K562 (cell line): ENCODE data around the gene AGA. TPM values are rescaled to one million over a fixed set of nuclear protein-coding genes. Genes with fewer than 3 reads are reported as not detected.

Source experiments
- ATAC-seq: fragments of 200-7000 bp; cut with Tn5 transposase; 3 replicates; pipeline ENCODE4 v1.9.1; 2020; ENCODE audit warnings: moderate library complexity
- BruUV-seq: library from RNA; stranded (reverse); fragments of 400-500 nt; replicated peaks from 2 replicates; lab custom pipeline; 2021; lab: Mats Ljungman, UMichigan
- CTCF ChIA-PET: fragments of 300-600 bp; formaldehyde crosslinking; extraction: SDS; loops from one replicate; lab custom pipeline; 2021; ENCODE audit warnings: low intra/inter-chr PET ratio; lab: Yijun Ruan, JAX
- POLR2A ChIA-PET: fragments of 300-600, 350-650 bp; sonication (Branson Sonifier 250); formaldehyde crosslinking; extraction: SDS; loops from one replicate; lab custom pipeline; 2021; ENCODE audit warnings: antibody characterized with exemption, inconsistent platforms; lab: Yijun Ruan, JAX
- DNase-seq, 4 experiments: peaks; one replicate each; pipeline versions ENCODE4 v3.0.0 to v3.0.0-alpha.2; 2011 to 2018; ENCODE audit warnings: low spot score in 3 of 4, mixed read lengths in 3 of 4; ENCODE audit errors: extremely low read depth in 1 of 4
- FAIRE-seq: peaks from 2 replicates; lab custom pipeline; 2011; peaks lifted over from hg19 to GRCh38; lab: Jason Lieb, UNC
- H2AFZ ChIP-seq: 2 replicates; pipeline ENCODE4 v1.6.0; 2011; ENCODE audit warnings: low read depth, low read length, control low read depth, inconsistent platforms
- H3K27ac ChIP-seq: fragments of 200-600 bp; 3 replicates; pipeline ENCODE4 v1.8.0; 2011; ENCODE audit warnings: low read depth, mild to moderate bottlenecking, control low read depth, inconsistent platforms, low read length, moderate library complexity, mixed read lengths; ENCODE audit errors: extremely low read depth
- H3K27me3 ChIP-seq, 2 experiments: fragments of 300-600 bp in 1 of 2; 2 replicates in 1 of 2; 3 replicates in 1 of 2; pipeline versions ENCODE4 v1.6.0 to v1.8.0; 2011; ENCODE audit warnings: inconsistent platforms in 2 of 2, low read length in 2 of 2, mild to moderate bottlenecking in 1 of 2, mixed read lengths in 1 of 2, moderate library complexity in 1 of 2; ENCODE audit not compliant: control insufficient read depth in 2 of 2, insufficient read depth in 2 of 2
- H3K36me3 ChIP-seq: fragments of 300-600 bp; 3 replicates; pipeline ENCODE4 v1.8.0; 2011; ENCODE audit warnings: mild to moderate bottlenecking, low read length, inconsistent platforms; ENCODE audit not compliant: control insufficient read depth, insufficient read depth
- H3K4me1 ChIP-seq, 2 experiments: fragments of 200-600 bp in 1 of 2; replicated peaks in 1 of 2; 2 replicates in 1 of 2; 3 replicates in 1 of 2; pipeline versions ENCODE4 v1.5.1 to v1.8.0; 2011; ENCODE audit warnings: inconsistent platforms in 2 of 2, low read length in 2 of 2, mild to moderate bottlenecking in 1 of 2, mixed read lengths in 1 of 2, moderate library complexity in 1 of 2; ENCODE audit not compliant: control insufficient read depth in 2 of 2, insufficient read depth in 2 of 2
- H3K4me2 ChIP-seq: 2 replicates; pipeline ENCODE4 v1.6.1; 2011; ENCODE audit warnings: low read length, control low read depth, inconsistent platforms, mixed read lengths; ENCODE audit not compliant: insufficient read depth
- H3K4me3 ChIP-seq: fragments of 200-600 bp; sonication (generic), shearing (Covaris generic); 2 replicates; pipeline ENCODE4 v1.5.1; 2016; ENCODE audit warnings: control low read depth, inconsistent platforms
- H3K79me2 ChIP-seq: fragments of 200-600 bp; 3 replicates; pipeline ENCODE4 v1.8.0; 2011; ENCODE audit warnings: low read length, inconsistent platforms; ENCODE audit not compliant: control insufficient read depth, insufficient read depth
- H3K9ac ChIP-seq, 2 experiments: 2 replicates each; pipeline versions ENCODE4 v1.6.0 to v1.6.1; 2011; ENCODE audit warnings: low read depth in 2 of 2, low read length in 2 of 2, control low read depth in 1 of 2, inconsistent platforms in 1 of 2, mild to moderate bottlenecking in 1 of 2, mixed read lengths in 1 of 2; ENCODE audit not compliant: insufficient read depth in 1 of 2
- H3K9me1 ChIP-seq: one replicate; pipeline ENCODE4 v1.6.0; 2011; ENCODE audit warnings: inconsistent platforms, mild to moderate bottlenecking, low read length, moderate library complexity; ENCODE audit not compliant: control insufficient read depth, insufficient read depth
- H3K9me3 ChIP-seq: replicated peaks from 2 replicates; pipeline ENCODE4 v1.5.1; 2011; ENCODE audit warnings: low read depth, low read length, inconsistent platforms; ENCODE audit not compliant: control insufficient read depth, insufficient read depth
- H4K20me1 ChIP-seq: replicated peaks from 2 replicates; pipeline ENCODE4 v1.6.1; 2011; ENCODE audit warnings: low read length, inconsistent platforms, mixed read lengths; ENCODE audit not compliant: control insufficient read depth, insufficient read depth
- CBFB ChIP-seq: sonication (generic); formaldehyde crosslinking; IDR thresholded peaks from 2 replicates; pipeline ENCODE4 v1.4.0; 2020; ENCODE audit warnings: mild to moderate bottlenecking, missing genetic modification reagents
- HDAC6 ChIP-seq: IDR thresholded peaks from 2 replicates; pipeline ENCODE4 v1.6.1; 2012; ENCODE audit warnings: low read depth, mild to moderate bottlenecking, control low read depth, inconsistent platforms, low read length, moderate library complexity
- HNRNPK ChIP-seq: fragments of 200-400 bp; formaldehyde crosslinking; IDR thresholded peaks from one replicate; pipeline ENCODE4 v1.6.1; 2018; ENCODE audit warnings: mild to moderate bottlenecking, low read depth, low read length; ENCODE audit not compliant: poor library complexity, severe bottlenecking
- ILF3 ChIP-seq: fragments of 450-650 bp; IDR thresholded peaks from 2 replicates; pipeline ENCODE4 v1.6.1; 2018; ENCODE audit warnings: antibody characterized with exemption, mild to moderate bottlenecking, moderate library complexity, borderline replicate concordance
- PCBP2 ChIP-seq: fragments of 200-400 bp; formaldehyde crosslinking; IDR thresholded peaks from 2 replicates; pipeline ENCODE4 v1.6.1; 2018; ENCODE audit warnings: low read length, low read depth, mild to moderate bottlenecking, moderate library complexity; ENCODE audit not compliant: poor library complexity, severe bottlenecking
- SMAD1 ChIP-seq: fragments of 150-350 bp; IDR thresholded peaks from 2 replicates; pipeline ENCODE4 v1.6.1; 2014; ENCODE audit warnings: low read length, low read depth; ENCODE audit not compliant: partially characterized antibody
- ZNF75A ChIP-seq: fragments of 450-650 bp; formaldehyde crosslinking; IDR thresholded peaks from 2 replicates; pipeline ENCODE4 v1.4.0; 2020; ENCODE audit warnings: mild to moderate bottlenecking
- in situ Hi-C: fragments of 300-500 bp; cut with MboI; formaldehyde crosslinking; loops from 4 replicates; pipeline ENCODE4 v1.15.0; 2018; ENCODE audit warnings: inconsistent platforms, mixed read lengths
- intact Hi-C: fragments of 100-400 bp; cut with micrococcal nuclease; formaldehyde crosslinking; loops from 2 replicates; pipeline ENCODE4 v1.14.2; 2022
- polyA plus RNA-seq, 8 experiments: library from polyadenylated mRNA; depleted of rRNA in 4 of 8; stranded (reverse) in 5 of 8; unstranded in 3 of 8; fragments of >200 nt; fragmentation: Nextera tagmentation in 2 of 8; fragmentation: Illumina TruSeq in 1 of 8; extraction: Ambion mirVana in 2 of 8; extraction: Trizol in 1 of 8; gene quantifications; 2 replicates each; pipeline versions ENCODE4 v1.2.1 to v1.2.3, GENCODE V29; 2011 to 2014; ENCODE audit warnings: inconsistent platforms in 1 of 8, missing spikeins in 1 of 8
- total RNA-seq, 7 experiments: library from RNA; depleted of rRNA in 6 of 7; stranded (reverse); fragments of >200 nt in 6 of 7; fragmentation: Illumina TruSeq in 2 of 7; extraction: Trizol in 2 of 7; gene quantifications; 2 replicates each; pipeline versions ENCODE4 v1.2.1 to v1.2.3, GENCODE V29; 2011 to 2021; ENCODE audit warnings: low replicate concordance in 1 of 7

The AGA gene
- total and polyA plus RNA-seq, 9 of the 15 experiments (the other 6 are each of a cell fraction or from before 2014, with no cell fraction given): 8.5 to 25.0 (median 12.6) TPM

DNA sequence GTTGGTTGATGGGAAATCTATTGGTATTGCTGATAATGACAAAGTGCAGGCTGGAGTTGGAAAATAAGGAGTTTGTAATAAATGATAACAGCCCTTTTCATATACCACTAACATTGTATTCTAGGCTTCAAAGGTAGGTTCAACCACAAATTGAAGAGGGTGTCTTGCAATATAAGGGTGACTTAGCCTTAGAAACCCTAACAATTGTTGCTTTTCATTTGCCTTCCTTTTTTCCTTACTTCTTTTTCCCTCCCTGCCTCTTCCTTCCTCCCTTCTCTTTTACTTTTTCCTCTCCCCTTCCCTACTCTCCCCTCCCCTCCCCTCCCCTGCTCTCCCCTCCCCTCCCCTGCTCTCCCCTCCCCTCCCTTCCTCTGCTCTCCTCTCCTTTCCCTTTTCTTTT lies 10.9 kb upstream of the AGA start:
- Histone ChIP-seq H3K79me2 (no peaks in the 10 kb centered on the region), H3K4me2 (no peak overlapping the region)
- intact Hi-C loops: no loop called here
- TF ChIP-seq ILF3: no peak
- TF ChIP-seq CBFB (CRISPR knock-in tag): no peak
- no peak for TF ChIP-seq ZNF75A
- no peak for TF ChIP-seq HDAC6
- peak; percentile 55 for TF ChIP-seq HNRNPK
- TF ChIP-seq PCBP2: peak; percentile 68
- no peak for TF ChIP-seq SMAD1
- TF ChIP-seq, all 486 proteins: peak for 2
- H3K9me1 ChIP-seq: no peaks in the 10 kb centered on the region
- no peaks in the 10 kb centered on the region; a peak in 1 of 5 replicates for H3K27me3 ChIP-seq
- in situ Hi-C loops: no loop called here
- no peak overlapping the region for H3K4me3 ChIP-seq
- no peak for DNase-seq
- ChIA-PET CTCF (no interaction called here), POLR2A (no interaction called here)
- H3K27ac ChIP-seq: no peak overlapping the region
- FAIRE-seq: no peak
- ATAC-seq: no peak
- no peak overlapping the region for H2AFZ ChIP-seq
- no TSS peak for BruUV-seq
- H3K9ac ChIP-seq: no peak overlapping the region
- H3K4me1 ChIP-seq: no peaks in the 10 kb centered on the region
- no peaks in the 10 kb centered on the region for H4K20me1 ChIP-seq
- no peaks in the 10 kb centered on the region for H3K36me3 ChIP-seq
- H3K9me3 ChIP-seq: no peaks in the 10 kb centered on the region
